GM18499 (cell line): Measurements from ENCODE around the gene EML4.
A peak's percentile ranks its signal among the peaks of the same experiment; 100 is the strongest.

Source experiments
- ATAC-seq: cut with Tn5 transposase; IDR thresholded peaks from one replicate; pipeline ENCODE4 v1.9.1; 2021; ENCODE audit warnings: moderate number of reproducible peaks; ENCODE audit not compliant: insufficient read depth, unreplicated experiment

Gene EML4

GRCh38 chr2:42217914-42218313 is 48.8 kb downstream of the EML4 start:
- ATAC-seq, result no peak

DNA sequence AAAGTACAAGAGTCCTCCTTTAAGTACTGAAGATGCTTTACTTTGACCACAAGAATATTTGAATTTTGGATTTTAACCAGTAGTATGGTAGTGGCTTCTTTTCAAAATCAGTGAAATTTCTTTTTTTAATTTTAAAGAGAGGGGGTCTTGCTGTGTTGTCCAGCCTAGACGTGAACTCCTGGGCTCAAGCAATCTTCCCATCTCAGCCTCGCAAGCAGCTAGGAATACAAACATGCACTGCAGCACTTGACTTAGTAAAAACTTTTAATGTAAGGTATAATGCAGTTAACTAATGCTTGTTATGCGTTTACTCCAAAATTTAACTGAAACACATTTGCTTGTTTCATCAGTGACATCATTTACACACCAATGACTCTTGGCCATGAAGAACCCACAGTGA is 49.6 kb downstream of the EML4 start:
- no peak for ATAC-seq

DNA sequence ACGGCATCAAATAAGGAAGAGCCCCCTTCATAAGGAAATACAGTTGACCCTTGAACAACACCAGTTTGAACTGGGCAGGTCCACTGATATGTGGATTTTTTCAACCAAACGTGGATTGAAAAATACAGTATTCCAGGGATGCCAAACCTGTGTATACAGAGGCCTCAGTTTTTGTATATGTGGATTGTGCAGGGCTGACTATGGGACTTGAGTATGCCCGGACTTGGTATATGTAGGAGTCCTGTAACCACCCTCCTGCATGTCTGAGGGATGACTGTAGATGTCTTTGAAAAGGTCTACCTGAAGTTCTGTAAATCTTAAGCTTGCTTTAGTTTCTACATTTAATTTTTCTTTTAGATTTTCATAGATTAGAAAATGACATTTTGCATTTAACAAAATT is 50.0 kb downstream of the EML4 start:
- no peak for ATAC-seq

DNA sequence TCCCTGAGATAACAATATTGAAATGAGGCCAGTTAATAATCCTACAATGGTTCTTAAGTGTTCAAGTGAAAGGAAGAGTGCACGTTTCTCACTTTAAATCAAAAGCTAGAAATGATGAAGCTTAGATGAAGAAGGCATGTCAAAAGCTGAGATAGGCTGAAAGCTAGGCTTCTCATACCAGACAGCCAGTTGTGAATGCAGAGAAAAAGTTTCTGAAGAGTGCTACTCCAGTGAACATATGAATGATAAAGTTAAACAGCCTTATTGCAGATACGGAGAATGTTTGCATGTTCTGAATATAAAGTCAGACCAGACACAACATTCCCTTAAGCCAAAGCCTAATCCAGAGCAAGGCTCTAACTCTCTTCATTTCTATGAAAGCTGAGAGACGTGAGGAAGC is 51.4 kb downstream of the EML4 start:
- ATAC-seq, result no peak

GRCh38 chr2:42223067-42223854 is 54.1 kb downstream of the EML4 start:
- ATAC-seq, result no peak

DNA sequence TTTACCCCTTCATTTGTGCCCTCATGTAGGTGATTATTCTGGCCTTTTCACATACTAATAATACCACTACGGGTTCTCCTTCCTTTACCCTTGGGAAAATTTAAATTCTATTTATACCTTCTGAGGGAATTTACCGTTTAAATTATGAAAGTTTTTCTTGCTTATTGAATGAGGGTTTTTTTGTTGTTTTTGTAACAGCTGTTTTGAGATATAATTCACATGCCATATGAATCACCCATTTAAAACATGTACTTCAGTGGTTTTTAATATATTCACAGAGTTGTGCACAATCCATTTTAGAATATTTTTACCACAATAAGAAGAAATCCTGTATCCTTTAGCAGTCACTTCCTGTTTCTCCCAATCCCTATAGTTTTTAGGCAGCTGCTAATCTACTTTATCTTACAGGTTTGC is 54.7 kb downstream of the EML4 start:
- no peak for ATAC-seq

GRCh38 chr2:42224422-42225067 is 55.4 kb downstream of the EML4 start:
- no peak for ATAC-seq

DNA sequence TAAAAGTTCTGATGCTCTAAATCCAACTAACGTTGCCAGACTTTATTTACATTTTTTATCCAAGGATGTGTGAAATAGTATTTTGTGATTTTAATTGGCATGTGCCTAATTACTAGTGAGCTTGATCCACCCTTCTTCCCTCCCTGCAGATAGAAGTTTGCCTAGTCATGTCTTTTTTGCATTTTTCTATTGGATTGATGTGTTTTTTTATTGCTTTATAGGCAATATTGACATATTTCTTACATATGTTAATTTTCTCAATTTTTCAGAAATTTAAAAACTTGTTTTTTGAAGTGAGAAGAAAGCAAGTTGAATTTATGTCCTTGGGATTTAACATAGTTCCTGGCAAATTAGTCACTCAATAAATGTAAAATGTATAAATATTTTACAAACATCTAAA is 56.4 kb downstream of the EML4 start:
- no peak for ATAC-seq

- ATAC-seq, result no peak
Observed at GRCh38 chr2:42227491-42227890, 58.3 kb downstream of the EML4 start.

DNA sequence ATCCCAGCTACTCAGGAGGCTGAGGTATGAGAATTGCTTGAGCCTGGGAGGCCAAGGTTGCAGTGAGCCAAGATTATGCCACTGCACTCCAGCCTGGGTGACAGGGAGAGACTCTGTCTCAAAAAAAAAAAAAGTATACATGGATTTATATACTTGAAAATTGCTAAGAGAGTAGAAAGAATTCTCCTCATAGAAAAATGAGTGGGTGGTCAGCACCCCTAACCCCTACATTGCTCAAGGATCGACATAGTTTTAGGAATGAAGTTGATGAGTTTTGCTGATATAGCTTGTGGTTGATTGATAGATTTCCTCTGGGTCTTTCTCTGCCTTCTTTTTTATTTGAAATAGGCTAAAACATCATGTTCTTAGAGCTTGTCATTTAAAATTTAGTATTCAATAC is 58.9 kb downstream of the EML4 start:
- ATAC-seq, result no peak

DNA sequence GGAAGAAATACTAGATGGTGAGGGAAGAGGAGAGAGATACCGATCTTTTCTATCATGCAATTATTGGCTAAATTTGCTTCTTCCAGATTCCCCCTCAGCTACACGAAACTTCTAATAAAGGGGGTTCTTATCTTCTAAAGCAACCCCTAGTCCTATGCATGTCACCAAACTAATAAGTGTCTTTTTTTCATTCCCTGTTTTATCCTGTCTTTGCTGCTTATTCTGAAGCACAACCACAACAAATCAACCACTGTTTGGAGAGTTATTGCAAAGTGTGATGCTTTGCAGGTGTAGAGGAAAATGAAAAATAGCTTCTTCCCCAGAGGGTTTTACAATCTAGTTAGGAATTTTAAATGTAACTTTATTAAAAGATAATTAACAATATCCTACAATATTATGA is 60.8 kb downstream of the EML4 start:
- no peak for ATAC-seq

GRCh38 chr2:42230891-42231290 is 61.7 kb downstream of the EML4 start:
- ATAC-seq, result no peak

DNA sequence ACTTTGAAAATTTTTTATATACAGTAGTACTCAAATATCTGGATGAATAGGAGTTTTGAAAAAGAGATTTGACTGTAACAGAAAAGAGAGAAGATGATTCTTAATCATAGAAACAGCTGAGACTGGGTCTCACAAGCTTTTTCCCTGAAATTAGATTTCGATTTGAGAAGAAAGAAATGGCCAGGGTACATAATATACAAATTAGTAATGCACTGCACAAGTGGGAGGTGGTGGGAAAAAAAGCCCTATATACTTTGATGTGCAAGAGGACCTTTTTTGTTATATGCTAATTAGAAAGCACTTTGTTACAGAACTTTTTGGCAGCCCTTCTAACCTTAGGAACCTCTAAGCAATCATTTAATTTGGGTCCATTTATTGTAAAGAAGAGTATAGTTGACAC is 62.9 kb downstream of the EML4 start:
- no peak for ATAC-seq

GRCh38 chr2:42233976-42234441 is 64.9 kb downstream of the EML4 start:
- no peak for ATAC-seq

- ATAC-seq, result no peak
Observed at GRCh38 chr2:42236911-42237310, 67.8 kb downstream of the EML4 start.

- ATAC-seq, result peak; percentile 65
Observed at GRCh38 chr2:42238644-42239288, 69.6 kb downstream of the EML4 start.

DNA sequence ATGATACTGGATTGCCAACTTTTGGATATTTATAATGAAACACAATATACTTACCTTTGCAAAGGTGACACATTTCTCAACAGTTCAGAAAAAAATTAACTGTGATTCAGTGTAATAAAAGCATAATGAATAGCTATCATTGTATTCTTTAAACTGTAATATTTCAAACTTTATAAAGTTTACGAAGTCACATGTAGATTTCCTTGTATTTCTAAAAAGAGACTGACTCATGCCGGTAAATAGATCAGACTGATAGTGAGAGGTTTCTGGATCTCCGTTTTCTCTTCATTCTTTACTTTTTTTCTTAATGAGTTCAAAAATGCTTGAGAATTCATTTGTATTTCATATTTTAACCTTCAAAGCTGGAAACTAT is 70.1 kb downstream of the EML4 start:
- ATAC-seq, result no peak

DNA sequence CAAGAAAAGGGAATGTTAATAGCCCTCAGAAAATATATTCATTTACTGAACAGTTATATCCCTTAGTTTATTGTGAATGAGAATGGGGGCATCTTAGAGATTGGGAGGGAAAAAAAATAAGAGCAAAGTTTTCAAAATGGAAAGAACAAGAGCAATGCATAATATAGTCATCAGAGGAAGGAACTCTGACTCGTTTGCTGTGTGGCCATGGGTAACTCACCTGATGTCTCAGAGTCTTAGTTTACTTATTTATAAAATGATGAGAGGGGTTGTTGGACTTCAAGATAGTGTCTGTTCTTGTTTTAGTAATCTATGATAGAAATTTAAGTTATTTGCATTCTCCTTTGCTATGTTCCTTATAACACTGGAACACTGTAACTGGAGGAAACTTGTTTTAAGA is 70.7 kb downstream of the EML4 start:
- no peak for ATAC-seq

DNA sequence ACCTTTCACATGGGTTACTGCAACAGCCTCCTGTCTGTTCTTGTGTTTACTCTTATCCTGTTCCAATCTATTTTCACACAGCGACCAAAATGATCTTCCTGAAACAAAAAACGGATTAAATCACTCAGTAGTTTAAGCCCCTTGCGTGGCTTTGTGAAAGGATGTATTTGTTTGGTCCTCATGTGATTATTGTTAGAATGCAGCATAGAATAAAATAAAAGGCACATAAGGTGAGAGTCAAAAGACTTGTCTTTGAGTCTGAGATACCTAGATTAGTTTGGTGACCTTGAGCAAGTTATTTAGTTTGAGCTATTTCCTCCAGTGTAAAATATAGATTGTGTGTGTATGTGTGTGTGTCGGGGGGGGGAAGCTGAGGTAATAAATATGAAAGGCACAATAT is 72.4 kb downstream of the EML4 start:
- ATAC-seq, result no peak

GRCh38 chr2:42243297-42243696 is 74.1 kb downstream of the EML4 start:
- no peak for ATAC-seq

- ATAC-seq, result no peak
Observed at GRCh38 chr2:42244520-42244919, 75.4 kb downstream of the EML4 start.

GRCh38 chr2:42245396-42245795 is 76.2 kb downstream of the EML4 start:
- ATAC-seq, result no peak
